Measurements from ENCODE around the gene SHPK. TPM values are rescaled to one million over a fixed set of nuclear protein-coding genes. Genes with fewer than 3 reads are reported as not detected.
"Not testable (repeated sequence)": the region's sequence is repeated elsewhere in the genome, so short reads cannot be mapped to it uniquely, and the experiment has no call there.

SHPK gene
- total and polyA plus RNA-seq, 12 donors = 8.8 to 27.4 (median 17.1) TPM

DNA sequence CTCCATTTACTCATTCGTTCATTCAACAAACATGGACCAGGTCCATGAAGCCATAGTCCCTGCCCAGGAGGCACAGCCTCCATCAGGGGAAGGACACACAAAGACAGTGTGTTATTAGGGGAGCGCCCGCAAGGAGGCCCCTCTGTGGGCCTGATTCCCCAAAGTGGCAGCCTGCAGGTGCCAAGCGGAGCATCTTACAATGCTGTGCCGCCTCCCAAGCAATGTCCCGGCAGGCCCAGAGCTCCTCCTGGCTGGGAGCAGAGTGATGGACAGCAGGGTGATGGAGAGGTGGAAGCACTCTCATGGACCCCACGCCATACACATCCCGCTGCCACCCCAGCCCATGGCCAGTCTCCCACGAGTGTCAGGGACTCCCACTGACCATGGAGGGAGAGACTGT, 52.6 kb downstream of the SHPK start:
- H3K36me3 ChIP-seq (replicated peaks in 1 of 2) = peaks cover 0 to 5% of the 10 kb centered on the region in 2 donors
- H3K9me3 ChIP-seq (replicated peaks in 1 of 3) = no peaks in the 10 kb centered on the region
- WGBS, 4 donors = 92 to 95% (median 92%) methylated on average over 1 to 9 of the region's 9 CpGs
- no peak overlapping the region for H3K4me3 ChIP-seq
- TF ChIP-seq POLR2A (IDR thresholded peaks at IDR 0.05) = no peak
- TF ChIP-seq, protein P1, sequence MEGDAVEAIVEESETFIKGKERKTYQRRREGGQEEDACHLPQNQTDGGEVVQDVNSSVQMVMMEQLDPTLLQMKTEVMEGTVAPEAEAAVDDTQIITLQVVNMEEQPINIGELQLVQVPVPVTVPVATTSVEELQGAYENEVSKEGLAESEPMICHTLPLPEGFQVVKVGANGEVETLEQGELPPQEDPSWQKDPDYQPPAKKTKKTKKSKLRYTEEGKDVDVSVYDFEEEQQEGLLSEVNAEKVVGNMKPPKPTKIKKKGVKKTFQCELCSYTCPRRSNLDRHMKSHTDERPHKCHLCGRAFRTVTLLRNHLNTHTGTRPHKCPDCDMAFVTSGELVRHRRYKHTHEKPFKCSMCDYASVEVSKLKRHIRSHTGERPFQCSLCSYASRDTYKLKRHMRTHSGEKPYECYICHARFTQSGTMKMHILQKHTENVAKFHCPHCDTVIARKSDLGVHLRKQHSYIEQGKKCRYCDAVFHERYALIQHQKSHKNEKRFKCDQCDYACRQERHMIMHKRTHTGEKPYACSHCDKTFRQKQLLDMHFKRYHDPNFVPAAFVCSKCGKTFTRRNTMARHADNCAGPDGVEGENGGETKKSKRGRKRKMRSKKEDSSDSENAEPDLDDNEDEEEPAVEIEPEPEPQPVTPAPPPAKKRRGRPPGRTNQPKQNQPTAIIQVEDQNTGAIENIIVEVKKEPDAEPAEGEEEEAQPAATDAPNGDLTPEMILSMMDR (IDR thresholded peaks at IDR 0.05) = no peak
- intact Hi-C loops (cut with DNase I) = no loop called here
- H3K4me1 ChIP-seq (replicated peaks in 1 of 2) = no peaks in the 10 kb centered on the region
- DNase-seq = no peak
- no peak overlapping the region for H3K27ac ChIP-seq
- H3K27me3 ChIP-seq = no peaks in the 10 kb centered on the region

DNA sequence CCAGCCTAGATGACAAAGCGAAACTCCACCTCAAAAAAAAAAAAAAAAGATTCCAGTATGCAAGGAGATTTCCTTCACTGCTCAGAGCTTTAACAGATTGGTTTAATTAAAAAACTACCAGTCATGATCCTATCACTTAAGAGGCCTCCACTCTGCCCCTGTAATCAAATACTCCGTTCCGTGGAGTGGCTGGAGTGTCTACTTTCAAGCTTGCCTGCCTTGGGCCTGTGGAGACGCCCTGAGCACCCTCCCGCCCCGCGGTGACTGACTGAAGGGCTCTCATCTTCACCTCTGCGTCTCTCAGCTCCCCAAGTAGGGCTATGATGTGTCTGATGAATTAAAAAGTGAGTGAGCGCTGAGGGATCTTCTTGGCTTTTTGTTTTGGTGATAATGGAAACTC, 53.1 kb downstream of the SHPK start:
- no peak overlapping the region for H3K4me3 ChIP-seq
- no peaks in the 10 kb centered on the region for H3K27me3 ChIP-seq
- TF ChIP-seq, protein P1 (IDR thresholded peaks at IDR 0.05) = no peak
- TF ChIP-seq POLR2A (IDR thresholded peaks at IDR 0.05) = no peak
- H3K36me3 ChIP-seq (replicated peaks in 1 of 2) = peaks cover 0 to 1% of the 10 kb centered on the region in 2 donors
- no peaks in the 10 kb centered on the region for H3K9me3 ChIP-seq (replicated peaks in 1 of 3)
- no peak for DNase-seq
- no peak overlapping the region for H3K27ac ChIP-seq
- no peaks in the 10 kb centered on the region for H3K4me1 ChIP-seq (replicated peaks in 1 of 2)
- WGBS, 4 donors = 93 to 97% (median 97%) methylated on average over 9 of the region's 9 CpGs
- intact Hi-C loops (cut with DNase I) = no loop called here

DNA sequence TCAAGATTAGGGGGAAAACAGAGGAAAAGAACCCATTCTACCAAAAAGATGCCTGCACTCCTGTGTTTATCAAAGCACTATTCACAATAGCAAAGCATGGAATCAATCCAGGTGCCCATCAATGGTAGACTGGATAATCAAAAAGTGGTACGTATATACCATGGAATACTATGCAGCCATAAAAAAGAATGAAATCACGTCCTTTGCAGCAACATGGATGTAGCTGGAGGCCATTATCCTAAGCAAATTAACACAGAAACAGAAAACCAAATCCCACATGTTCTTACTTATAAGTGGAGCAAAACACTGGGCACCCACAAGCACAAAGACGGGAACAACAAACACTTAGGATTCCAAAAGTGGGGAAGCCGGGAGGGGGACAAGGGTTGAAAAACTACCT, 57.4 kb downstream of the SHPK start:
- DNase-seq; H3K4me3 ChIP-seq; intact Hi-C loops (cut with DNase I); H3K4me1 ChIP-seq (replicated peaks in 1 of 2); H3K36me3 ChIP-seq (replicated peaks in 1 of 2); H3K27me3 ChIP-seq; H3K9me3 ChIP-seq (replicated peaks in 1 of 3); H3K27ac ChIP-seq: not testable (repeated sequence)
- 74 to 97% (median 81%) methylated on average over 4 of the region's 4 CpGs for WGBS, 4 donors

DNA sequence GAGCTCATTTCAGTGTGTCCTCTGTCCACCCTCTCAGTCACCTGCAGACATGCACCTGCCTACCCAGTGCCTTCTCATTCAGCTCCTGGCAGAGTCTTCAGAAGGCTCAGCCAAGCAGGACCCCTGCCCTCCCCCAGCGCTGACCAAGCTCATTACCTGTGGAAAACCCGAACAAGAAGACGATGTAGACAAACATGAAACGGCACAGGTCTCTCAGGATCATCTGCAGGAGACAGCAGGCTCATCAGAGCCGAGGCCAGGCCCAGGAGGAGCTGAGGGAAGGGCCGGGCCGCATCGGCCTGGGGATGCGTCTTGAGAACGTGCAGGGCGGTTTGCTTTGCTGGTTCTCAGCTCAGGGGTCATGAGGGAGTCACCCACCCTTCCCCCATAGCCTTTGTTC, 59.1 kb downstream of the SHPK start:
- H3K27ac ChIP-seq = no peak overlapping the region
- H3K27me3 ChIP-seq = no peaks in the 10 kb centered on the region
- intact Hi-C loops (cut with DNase I) = no loop called here
- no peak overlapping the region for H3K4me3 ChIP-seq
- 86 to 97% (median 88%) methylated on average over 5 to 11 of the region's 11 CpGs for WGBS, 4 donors
- peaks cover 0 to under 1% of the 10 kb centered on the region in 2 donors for H3K36me3 ChIP-seq (replicated peaks in 1 of 2)
- DNase-seq = no peak
- H3K4me1 ChIP-seq (replicated peaks in 1 of 2) = no peaks in the 10 kb centered on the region
- TF ChIP-seq POLR2A (IDR thresholded peaks at IDR 0.05) = no peak
- TF ChIP-seq, protein P1 (IDR thresholded peaks at IDR 0.05) = no peak
- no peaks in the 10 kb centered on the region for H3K9me3 ChIP-seq (replicated peaks in 1 of 3)

DNA sequence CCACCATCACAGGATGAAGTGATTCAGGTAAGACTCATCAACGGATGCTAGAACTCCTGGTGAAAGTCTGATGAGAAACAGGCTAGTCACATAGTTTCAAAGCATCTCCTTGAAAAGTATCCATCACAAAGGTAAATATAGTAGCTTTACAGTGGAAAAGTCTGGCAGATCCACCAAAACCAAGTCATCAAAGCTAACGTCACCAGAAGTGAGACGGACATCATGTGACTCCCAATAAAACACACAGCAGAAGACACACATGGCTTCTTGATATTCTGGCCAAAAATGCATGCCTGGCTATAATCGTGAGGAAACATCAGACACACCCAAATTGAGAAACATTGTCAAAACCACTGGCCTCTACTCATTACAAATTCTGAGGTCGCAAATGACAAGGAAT, 60.5 kb downstream of the SHPK start:
- Histone ChIP-seq H3K36me3 (replicated peaks in 1 of 2) (peaks cover 0 to 4% of the 10 kb centered on the region in 2 donors), H3K27ac (no peak overlapping the region), H3K4me3 (no peak overlapping the region), H3K9me3 (replicated peaks in 1 of 3) (no peaks in the 10 kb centered on the region), H3K4me1 (replicated peaks in 1 of 2) (no peaks in the 10 kb centered on the region), H3K27me3 (no peaks in the 10 kb centered on the region)
- DNase-seq = no peak
- 70 to 78% (median 77%) methylated on average over 5 of the region's 5 CpGs for WGBS, 4 donors
- intact Hi-C loops (cut with DNase I) = no loop called here
- TF ChIP-seq POLR2A (IDR thresholded peaks at IDR 0.05) = no peak
- TF ChIP-seq, protein P1 (IDR thresholded peaks at IDR 0.05) = no peak

Data from adrenal gland (tissue), 12 donors.